GM12878 (cell line): ENCODE measurements around the gene SYPL2. TPM values are rescaled to one million over a fixed set of nuclear protein-coding genes. Genes with fewer than 3 reads are reported as not detected.

Experiments used
- BACH1 ChIP-seq: fragments of 450-650 bp; IDR thresholded peaks from 2 replicates; pipeline ENCODE4 v1.6.1; 2017; ENCODE audit warnings: mild to moderate bottlenecking, borderline replicate concordance
- BMI1 ChIP-seq: fragments of 450-650 bp; IDR thresholded peaks from 2 replicates; pipeline ENCODE4 v1.6.1; 2016; ENCODE audit warnings: mild to moderate bottlenecking, moderate library complexity, borderline replicate concordance
- CBFB ChIP-seq: IDR thresholded peaks from 2 replicates; pipeline ENCODE4 v1.6.1; 2016; ENCODE audit warnings: antibody characterized with exemption, low read depth
- CHD2 ChIP-seq: IDR thresholded peaks from 2 replicates; pipeline ENCODE4 v1.6.1; 2011; ENCODE audit warnings: low read depth, low read length, improper control_type of control experiment, borderline replicate concordance
- CHD4 ChIP-seq: fragments of 200-600 bp; sonication (generic); IDR thresholded peaks from 2 replicates; pipeline ENCODE4 v1.6.1; 2016; ENCODE audit warnings: mild to moderate bottlenecking
- EED ChIP-seq: sonication (generic); IDR thresholded peaks from 2 replicates; pipeline ENCODE4 v1.6.1; 2016; ENCODE audit warnings: antibody characterized with exemption, low read depth
- GATAD2B ChIP-seq: fragments of 450-650 bp; conservative IDR thresholded peaks from 2 replicates; pipeline ENCODE4 v1.6.1; 2017; ENCODE audit warnings: low read depth, mild to moderate bottlenecking, moderate library complexity
- HDGF ChIP-seq: fragments of 450-650 bp; IDR thresholded peaks from 2 replicates; pipeline ENCODE4 v1.6.1; 2016; ENCODE audit warnings: antibody characterized with exemption
- MXI1 ChIP-seq: fragments of 150-350 bp; IDR thresholded peaks from 2 replicates; pipeline ENCODE4 v1.6.1; 2011; ENCODE audit warnings: low read depth, mild to moderate bottlenecking, inconsistent platforms, low read length, improper control_type of control experiment
- NFYB ChIP-seq: IDR thresholded peaks from 2 replicates; pipeline ENCODE4 v1.6.1; 2011; ENCODE audit warnings: low read depth, mild to moderate bottlenecking, low read length, improper control_type of control experiment, moderate library complexity; ENCODE audit not compliant: insufficient read depth
- NR2C1 ChIP-seq: fragments of 450-650 bp; IDR thresholded peaks from 2 replicates; pipeline ENCODE4 v1.6.1; 2017; ENCODE audit warnings: antibody characterized with exemption, mild to moderate bottlenecking, moderate library complexity
- NR2F1 ChIP-seq: fragments of 450-650 bp; conservative IDR thresholded peaks from 2 replicates; pipeline ENCODE4 v1.6.1; 2017; ENCODE audit warnings: mild to moderate bottlenecking
- PML ChIP-seq: IDR thresholded peaks from 2 replicates; pipeline ENCODE4 v1.6.1; 2012; ENCODE audit warnings: low read length, inconsistent platforms
- POLR2A ChIP-seq: IDR thresholded peaks from 2 replicates; pipeline ENCODE4 v1.6.1; 2011; ENCODE audit warnings: low read depth, mild to moderate bottlenecking, low read length
- RCOR1 ChIP-seq: conservative IDR thresholded peaks from 2 replicates; pipeline ENCODE4 v1.6.1; 2012; ENCODE audit warnings: low read depth, low read length, improper control_type of control experiment
- SIN3A ChIP-seq: IDR thresholded peaks from 2 replicates; pipeline ENCODE4 v1.6.1; 2012; ENCODE audit warnings: low read depth, low read length, improper control_type of control experiment
- SMARCA5 ChIP-seq: fragments of 450-650 bp; IDR thresholded peaks from 2 replicates; pipeline ENCODE4 v1.6.1; 2017; ENCODE audit warnings: mild to moderate bottlenecking
- STAT1 ChIP-seq: fragments of 450-650 bp; conservative IDR thresholded peaks from 2 replicates; pipeline ENCODE4 v1.6.1; 2014; ENCODE audit warnings: antibody characterized with exemption, mild to moderate bottlenecking
- STAT3 ChIP-seq: IDR thresholded peaks from 2 replicates; pipeline ENCODE4 v1.6.1; 2011; ENCODE audit warnings: low read depth, low read length, improper control_type of control experiment
- SUPT20H ChIP-seq: IDR thresholded peaks from 2 replicates; pipeline ENCODE4 v1.6.1; 2011; ENCODE audit warnings: low read depth, mild to moderate bottlenecking, low read length, moderate library complexity, borderline replicate concordance; ENCODE audit not compliant: control insufficient read depth
- TCF3 ChIP-seq: IDR thresholded peaks from 2 replicates; pipeline ENCODE4 v1.6.1; 2012; ENCODE audit warnings: low read depth, mild to moderate bottlenecking, low read length, borderline replicate concordance; ENCODE audit not compliant: insufficient read depth
- polyA plus RNA-seq, 11 experiments: library from polyadenylated mRNA; depleted of rRNA in 4 of 11; unstranded in 6 of 11; stranded (reverse) in 5 of 11; fragments of >200 nt; fragmentation: Nextera tagmentation in 4 of 11; fragmentation: Illumina TruSeq in 1 of 11; extraction: Ambion mirVana in 4 of 11; extraction: Trizol in 1 of 11; gene quantifications; 1 replicate in 1 of 11; 2 replicates in 10 of 11; pipeline versions ENCODE4 v1.2.1 to v1.2.3, GENCODE V29; 2011 to 2016; ENCODE audit warnings: inconsistent platforms in 2 of 11, missing spikeins in 2 of 11, low read depth in 1 of 11
- total RNA-seq, 4 experiments: library from RNA; depleted of rRNA in 3 of 4; stranded (reverse); fragments of >200 nt in 3 of 4; fragmentation: Illumina TruSeq in 1 of 4; extraction: Trizol in 1 of 4; gene quantifications; 2 replicates each; pipeline versions ENCODE4 v1.2.1 to v1.2.3, GENCODE V29; 2013 to 2021
- TF ChIP-seq, protein P1 (sequence below): IDR thresholded peaks from 2 replicates; pipeline ENCODE4 v1.6.1; 2011; ENCODE audit warnings: mild to moderate bottlenecking, low read depth, low read length, moderate library complexity; ENCODE audit not compliant: insufficient replicate concordance
- TF ChIP-seq, protein P2 (sequence below): fragments of 450-650 bp; formaldehyde crosslinking; IDR thresholded peaks from 2 replicates; pipeline ENCODE4 v1.4.0; 2022; ENCODE audit warnings: mild to moderate bottlenecking, moderate library complexity
- TF ChIP-seq, protein P3 (sequence below): fragments of 450-650 bp; IDR thresholded peaks from 2 replicates; pipeline ENCODE4 v1.6.1; 2017; ENCODE audit warnings: mild to moderate bottlenecking, low read depth, inconsistent platforms; ENCODE audit not compliant: poor library complexity, severe bottlenecking
- TF ChIP-seq, protein P4 (sequence below): fragments of 450-650 bp; IDR thresholded peaks from 2 replicates; pipeline ENCODE4 v1.6.1; 2016; ENCODE audit warnings: mild to moderate bottlenecking

SYPL2 gene
- total and polyA plus RNA-seq, 10 of the 15 experiments (the other 5 are each of a cell fraction or from before 2014, with no cell fraction given) = 0.04 to 0.11 (median 0.06) TPM; not detected in 3

DNA sequence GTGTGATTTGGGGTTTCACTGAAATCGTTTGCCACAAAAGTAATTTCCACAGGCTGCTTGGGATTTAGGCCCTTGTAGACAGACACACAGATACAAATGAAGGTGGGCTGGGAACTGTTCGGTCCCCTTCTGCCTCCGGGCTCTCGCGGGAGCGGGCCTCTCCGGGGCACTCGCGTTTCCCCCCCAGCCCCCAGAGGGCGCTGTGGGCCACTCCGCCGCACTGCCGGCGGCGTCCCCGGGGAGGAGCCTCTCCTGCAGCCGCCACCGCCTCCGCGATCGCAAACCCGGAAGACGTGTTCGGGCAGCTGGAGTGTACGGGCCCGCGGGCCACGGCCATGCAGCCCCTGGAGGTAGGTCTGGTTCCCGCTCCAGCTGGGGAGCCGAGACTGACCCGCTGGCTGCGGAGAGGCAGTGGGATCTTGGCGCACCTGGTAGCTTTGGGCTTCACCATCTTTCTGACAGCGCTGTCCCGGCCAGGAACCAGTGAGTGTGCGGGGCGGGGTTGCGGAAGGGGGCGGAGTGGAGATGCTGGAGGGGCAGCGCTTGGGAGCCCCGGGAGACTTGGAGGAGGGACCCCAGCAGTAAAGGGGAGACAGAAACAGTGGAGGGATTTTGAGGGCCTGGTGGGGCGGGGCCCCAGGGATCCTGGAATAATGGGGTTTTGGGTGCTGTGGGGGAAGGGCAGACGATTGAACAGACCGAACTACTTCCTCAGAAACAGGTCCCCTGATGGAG is 27.6 kb downstream of the SYPL2 start, which contains the start of gene CYB561D1 (continued):
- TF ChIP-seq PML = peak; percentile 76
- TF ChIP-seq SUPT20H = no peak
- TF ChIP-seq EED = peak; percentile 38; the same call in 1 of the 2 replicates
- TF ChIP-seq SIN3A = peak; percentile 68; the same call in 1 of the 2 replicates
- no peak for TF ChIP-seq NFYB
- TF ChIP-seq CBFB = no peak
- no peak; the same call in 1 of the 2 replicates for TF ChIP-seq NR2F1
- peak; percentile 70 for TF ChIP-seq BACH1
- no peak for TF ChIP-seq RCOR1
- TF ChIP-seq STAT3 = no peak
- no peak for TF ChIP-seq BMI1
- TF ChIP-seq, protein P1, sequence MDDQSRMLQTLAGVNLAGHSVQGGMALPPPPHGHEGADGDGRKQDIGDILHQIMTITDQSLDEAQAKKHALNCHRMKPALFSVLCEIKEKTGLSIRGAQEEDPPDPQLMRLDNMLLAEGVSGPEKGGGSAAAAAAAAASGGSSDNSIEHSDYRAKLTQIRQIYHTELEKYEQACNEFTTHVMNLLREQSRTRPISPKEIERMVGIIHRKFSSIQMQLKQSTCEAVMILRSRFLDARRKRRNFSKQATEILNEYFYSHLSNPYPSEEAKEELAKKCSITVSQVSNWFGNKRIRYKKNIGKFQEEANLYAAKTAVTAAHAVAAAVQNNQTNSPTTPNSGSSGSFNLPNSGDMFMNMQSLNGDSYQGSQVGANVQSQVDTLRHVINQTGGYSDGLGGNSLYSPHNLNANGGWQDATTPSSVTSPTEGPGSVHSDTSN = no peak
- TF ChIP-seq, protein P2, sequence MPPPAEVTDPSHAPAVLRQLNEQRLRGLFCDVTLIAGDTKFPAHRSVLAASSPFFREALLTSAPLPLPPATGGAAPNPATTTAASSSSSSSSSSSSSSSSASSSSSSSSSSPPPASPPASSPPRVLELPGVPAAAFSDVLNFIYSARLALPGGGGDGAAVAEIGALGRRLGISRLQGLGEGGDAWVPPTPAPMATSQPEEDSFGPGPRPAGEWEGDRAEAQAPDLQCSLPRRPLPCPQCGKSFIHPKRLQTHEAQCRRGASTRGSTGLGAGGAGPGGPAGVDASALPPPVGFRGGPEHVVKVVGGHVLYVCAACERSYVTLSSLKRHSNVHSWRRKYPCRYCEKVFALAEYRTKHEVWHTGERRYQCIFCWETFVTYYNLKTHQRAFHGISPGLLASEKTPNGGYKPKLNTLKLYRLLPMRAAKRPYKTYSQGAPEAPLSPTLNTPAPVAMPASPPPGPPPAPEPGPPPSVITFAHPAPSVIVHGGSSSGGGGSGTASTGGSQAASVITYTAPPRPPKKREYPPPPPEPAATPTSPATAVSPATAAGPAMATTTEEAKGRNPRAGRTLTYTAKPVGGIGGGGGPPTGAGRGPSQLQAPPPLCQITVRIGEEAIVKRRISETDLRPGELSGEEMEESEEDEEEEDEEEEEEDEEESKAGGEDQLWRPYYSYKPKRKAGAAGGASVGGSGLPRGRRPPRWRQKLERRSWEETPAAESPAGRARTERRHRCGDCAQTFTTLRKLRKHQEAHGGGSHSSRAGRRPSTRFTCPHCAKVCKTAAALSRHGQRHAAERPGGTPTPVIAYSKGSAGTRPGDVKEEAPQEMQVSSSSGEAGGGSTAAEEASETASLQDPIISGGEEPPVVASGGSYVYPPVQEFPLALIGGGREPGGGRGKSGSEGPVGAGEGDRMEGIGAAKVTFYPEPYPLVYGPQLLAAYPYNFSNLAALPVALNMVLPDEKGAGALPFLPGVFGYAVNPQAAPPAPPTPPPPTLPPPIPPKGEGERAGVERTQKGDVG (CRISPR knock-in tag) = no peak
- TF ChIP-seq, protein P3, sequence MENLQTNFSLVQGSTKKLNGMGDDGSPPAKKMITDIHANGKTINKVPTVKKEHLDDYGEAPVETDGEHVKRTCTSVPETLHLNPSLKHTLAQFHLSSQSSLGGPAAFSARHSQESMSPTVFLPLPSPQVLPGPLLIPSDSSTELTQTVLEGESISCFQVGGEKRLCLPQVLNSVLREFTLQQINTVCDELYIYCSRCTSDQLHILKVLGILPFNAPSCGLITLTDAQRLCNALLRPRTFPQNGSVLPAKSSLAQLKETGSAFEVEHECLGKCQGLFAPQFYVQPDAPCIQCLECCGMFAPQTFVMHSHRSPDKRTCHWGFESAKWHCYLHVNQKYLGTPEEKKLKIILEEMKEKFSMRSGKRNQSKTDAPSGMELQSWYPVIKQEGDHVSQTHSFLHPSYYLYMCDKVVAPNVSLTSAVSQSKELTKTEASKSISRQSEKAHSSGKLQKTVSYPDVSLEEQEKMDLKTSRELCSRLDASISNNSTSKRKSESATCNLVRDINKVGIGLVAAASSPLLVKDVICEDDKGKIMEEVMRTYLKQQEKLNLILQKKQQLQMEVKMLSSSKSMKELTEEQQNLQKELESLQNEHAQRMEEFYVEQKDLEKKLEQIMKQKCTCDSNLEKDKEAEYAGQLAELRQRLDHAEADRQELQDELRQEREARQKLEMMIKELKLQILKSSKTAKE = no peak
- TF ChIP-seq SMARCA5 = peak; percentile 87
- TF ChIP-seq POLR2A = peak; percentile 96
- TF ChIP-seq STAT1 = 0 out of 2 replicates have a peak, but pooled peaks have one; percentile 83
- TF ChIP-seq NR2C1 = no peak
- TF ChIP-seq MXI1 = peak; percentile 91
- TF ChIP-seq, protein P4, sequence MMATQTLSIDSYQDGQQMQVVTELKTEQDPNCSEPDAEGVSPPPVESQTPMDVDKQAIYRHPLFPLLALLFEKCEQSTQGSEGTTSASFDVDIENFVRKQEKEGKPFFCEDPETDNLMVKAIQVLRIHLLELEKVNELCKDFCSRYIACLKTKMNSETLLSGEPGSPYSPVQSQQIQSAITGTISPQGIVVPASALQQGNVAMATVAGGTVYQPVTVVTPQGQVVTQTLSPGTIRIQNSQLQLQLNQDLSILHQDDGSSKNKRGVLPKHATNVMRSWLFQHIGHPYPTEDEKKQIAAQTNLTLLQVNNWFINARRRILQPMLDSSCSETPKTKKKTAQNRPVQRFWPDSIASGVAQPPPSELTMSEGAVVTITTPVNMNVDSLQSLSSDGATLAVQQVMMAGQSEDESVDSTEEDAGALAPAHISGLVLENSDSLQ = peak; percentile 60
- TF ChIP-seq HDGF = 0 out of 2 replicates have a peak, but pooled peaks have one; percentile 45
- peak; percentile 99 for TF ChIP-seq GATAD2B
- TF ChIP-seq CHD2 = peak; percentile 98
- TF ChIP-seq TCF3 = peak; percentile 67
- no peak for TF ChIP-seq CHD4
